ENCODE results near the gene RHCE.
"Not testable (repeated sequence)": the region's sequence is repeated elsewhere in the genome, so short reads cannot be mapped to it uniquely, and the experiment has no call there.

Gene RHCE

GRCh38 chr1:25397549-25397948, 23.1 kb downstream of the RHCE start:
- WGBS (ENCODE audit: insufficient coverage, insufficient read length): no CpG with 5 or more reads among the region's 10 CpGs
- not testable (repeated sequence) for H3K4me3 ChIP-seq (ENCODE audit: low read length); H3K9me3 ChIP-seq (ENCODE audit: control insufficient read depth, insufficient read depth, low read length); H3K27ac ChIP-seq (ENCODE audit: low read length); H3K27me3 ChIP-seq (ENCODE audit: control insufficient read depth, insufficient read depth, low read length); H3K36me3 ChIP-seq (ENCODE audit: control insufficient read depth, insufficient read depth, low read length); DNase-seq (ENCODE audit: low read depth, low spot score); H3K4me1 ChIP-seq (ENCODE audit: control insufficient read depth, insufficient read depth, low read length)

- H3K36me3 ChIP-seq (ENCODE audit: control insufficient read depth, insufficient read depth, low read length): no peaks in the 10 kb centered on the region
- no CpG with 5 or more reads among the region's 6 CpGs for WGBS (ENCODE audit: insufficient coverage, insufficient read length)
- no peaks in the 10 kb centered on the region for H3K9me3 ChIP-seq (ENCODE audit: control insufficient read depth, insufficient read depth, low read length)
- H3K4me3 ChIP-seq (ENCODE audit: low read length): no peak overlapping the region
- no peaks in the 10 kb centered on the region for H3K27me3 ChIP-seq (ENCODE audit: control insufficient read depth, insufficient read depth, low read length)
- no peak for DNase-seq (ENCODE audit: low read depth, low spot score)
- no peaks in the 10 kb centered on the region for H3K4me1 ChIP-seq (ENCODE audit: control insufficient read depth, insufficient read depth, low read length)
- no peak overlapping the region for H3K27ac ChIP-seq (ENCODE audit: low read length)
Observed at GRCh38 chr1:25392841-25393240, 27.8 kb downstream of the RHCE start.

- not testable (repeated sequence) for H3K27ac ChIP-seq (ENCODE audit: low read length); H3K4me1 ChIP-seq (ENCODE audit: control insufficient read depth, insufficient read depth, low read length); H3K27me3 ChIP-seq (ENCODE audit: control insufficient read depth, insufficient read depth, low read length); H3K4me3 ChIP-seq (ENCODE audit: low read length); H3K9me3 ChIP-seq (ENCODE audit: control insufficient read depth, insufficient read depth, low read length); H3K36me3 ChIP-seq (ENCODE audit: control insufficient read depth, insufficient read depth, low read length); DNase-seq (ENCODE audit: low read depth, low spot score)
- no CpG with 5 or more reads among the region's 3 CpGs for WGBS (ENCODE audit: insufficient coverage, insufficient read length)
Observed at GRCh38 chr1:25389721-25390120, 30.9 kb downstream of the RHCE start.

- not testable (repeated sequence) for H3K27me3 ChIP-seq (ENCODE audit: control insufficient read depth, insufficient read depth, low read length); H3K27ac ChIP-seq (ENCODE audit: low read length); H3K4me3 ChIP-seq (ENCODE audit: low read length); DNase-seq (ENCODE audit: low read depth, low spot score); H3K4me1 ChIP-seq (ENCODE audit: control insufficient read depth, insufficient read depth, low read length); H3K9me3 ChIP-seq (ENCODE audit: control insufficient read depth, insufficient read depth, low read length); H3K36me3 ChIP-seq (ENCODE audit: control insufficient read depth, insufficient read depth, low read length)
- whole genome bisulfite sequencing (ENCODE audit: insufficient coverage, insufficient read length): no CpG with 5 or more reads among the region's 9 CpGs
Observed at GRCh38 chr1:25388691-25389090, 31.9 kb downstream of the RHCE start.

GRCh38 chr1:25387096-25387495, 33.5 kb downstream of the RHCE start:
- not testable (repeated sequence) for H3K9me3 ChIP-seq (ENCODE audit: control insufficient read depth, insufficient read depth, low read length); H3K27me3 ChIP-seq (ENCODE audit: control insufficient read depth, insufficient read depth, low read length); H3K4me3 ChIP-seq (ENCODE audit: low read length); H3K27ac ChIP-seq (ENCODE audit: low read length); H3K4me1 ChIP-seq (ENCODE audit: control insufficient read depth, insufficient read depth, low read length); H3K36me3 ChIP-seq (ENCODE audit: control insufficient read depth, insufficient read depth, low read length); DNase-seq (ENCODE audit: low read depth, low spot score)
- no CpG with 5 or more reads among the region's 4 CpGs for WGBS (ENCODE audit: insufficient coverage, insufficient read length)

GRCh38 chr1:25383875-25384274, 36.8 kb downstream of the RHCE start:
- not testable (repeated sequence) for H3K27ac ChIP-seq (ENCODE audit: low read length)
- WGBS (ENCODE audit: insufficient coverage, insufficient read length): no CpG with 5 or more reads among the region's 1 CpG

GRCh38 chr1:25383090-25383489, 37.5 kb downstream of the RHCE start:
- H3K27me3 ChIP-seq (ENCODE audit: control insufficient read depth, insufficient read depth, low read length); H3K36me3 ChIP-seq (ENCODE audit: control insufficient read depth, insufficient read depth, low read length); H3K9me3 ChIP-seq (ENCODE audit: control insufficient read depth, insufficient read depth, low read length); H3K4me1 ChIP-seq (ENCODE audit: control insufficient read depth, insufficient read depth, low read length); DNase-seq (ENCODE audit: low read depth, low spot score); H3K4me3 ChIP-seq (ENCODE audit: low read length); H3K27ac ChIP-seq (ENCODE audit: low read length): not testable (repeated sequence)
- WGBS (ENCODE audit: insufficient coverage, insufficient read length): no CpG with 5 or more reads among the region's 1 CpG

More at GRCh38 chr1:25383875-25384274, 36.8 kb downstream of the RHCE start:
- H3K4me3 ChIP-seq (ENCODE audit: low read length); H3K9me3 ChIP-seq (ENCODE audit: control insufficient read depth, insufficient read depth, low read length); H3K36me3 ChIP-seq (ENCODE audit: control insufficient read depth, insufficient read depth, low read length); H3K27me3 ChIP-seq (ENCODE audit: control insufficient read depth, insufficient read depth, low read length); DNase-seq (ENCODE audit: low read depth, low spot score); H3K4me1 ChIP-seq (ENCODE audit: control insufficient read depth, insufficient read depth, low read length): not testable (repeated sequence)

- H3K27me3 ChIP-seq (ENCODE audit: control insufficient read depth, insufficient read depth, low read length); H3K4me3 ChIP-seq (ENCODE audit: low read length); H3K36me3 ChIP-seq (ENCODE audit: control insufficient read depth, insufficient read depth, low read length); H3K4me1 ChIP-seq (ENCODE audit: control insufficient read depth, insufficient read depth, low read length); H3K27ac ChIP-seq (ENCODE audit: low read length); H3K9me3 ChIP-seq (ENCODE audit: control insufficient read depth, insufficient read depth, low read length); DNase-seq (ENCODE audit: low read depth, low spot score): not testable (repeated sequence)
- no CpG with 5 or more reads among the region's 1 CpG for WGBS (ENCODE audit: insufficient coverage, insufficient read length)
Observed at GRCh38 chr1:25382543-25382942, 38.1 kb downstream of the RHCE start.

GRCh38 chr1:25378367-25378766, 42.3 kb downstream of the RHCE start:
- H3K27ac ChIP-seq (ENCODE audit: low read length); H3K4me1 ChIP-seq (ENCODE audit: control insufficient read depth, insufficient read depth, low read length); H3K36me3 ChIP-seq (ENCODE audit: control insufficient read depth, insufficient read depth, low read length); H3K4me3 ChIP-seq (ENCODE audit: low read length); H3K9me3 ChIP-seq (ENCODE audit: control insufficient read depth, insufficient read depth, low read length); H3K27me3 ChIP-seq (ENCODE audit: control insufficient read depth, insufficient read depth, low read length); DNase-seq (ENCODE audit: low read depth, low spot score): not testable (repeated sequence)
- no CpG with 5 or more reads among the region's 3 CpGs for WGBS (ENCODE audit: insufficient coverage, insufficient read length)

GRCh38 chr1:25371757-25372156, 48.9 kb downstream of the RHCE start:
- H3K4me1 ChIP-seq (ENCODE audit: control insufficient read depth, insufficient read depth, low read length); DNase-seq (ENCODE audit: low read depth, low spot score); H3K27ac ChIP-seq (ENCODE audit: low read length); H3K9me3 ChIP-seq (ENCODE audit: control insufficient read depth, insufficient read depth, low read length); H3K36me3 ChIP-seq (ENCODE audit: control insufficient read depth, insufficient read depth, low read length); H3K4me3 ChIP-seq (ENCODE audit: low read length); H3K27me3 ChIP-seq (ENCODE audit: control insufficient read depth, insufficient read depth, low read length): not testable (repeated sequence)
- WGBS (ENCODE audit: insufficient coverage, insufficient read length): no CpG with 5 or more reads among the region's 7 CpGs

- not testable (repeated sequence) for H3K27me3 ChIP-seq (ENCODE audit: control insufficient read depth, insufficient read depth, low read length); H3K36me3 ChIP-seq (ENCODE audit: control insufficient read depth, insufficient read depth, low read length)
- WGBS (ENCODE audit: insufficient coverage, insufficient read length): no CpG with 5 or more reads among the region's 12 CpGs
Observed at GRCh38 chr1:25369691-25370271, 50.8 kb downstream of the RHCE start.

More at GRCh38 chr1:25369691-25370271, 50.8 kb downstream of the RHCE start:
- H3K27ac ChIP-seq (ENCODE audit: low read length); DNase-seq (ENCODE audit: low read depth, low spot score); H3K4me3 ChIP-seq (ENCODE audit: low read length); H3K9me3 ChIP-seq (ENCODE audit: control insufficient read depth, insufficient read depth, low read length); H3K4me1 ChIP-seq (ENCODE audit: control insufficient read depth, insufficient read depth, low read length): not testable (repeated sequence)
